Measurements from ENCODE around the gene BCLAF3.

BCLAF3 gene

GRCh38 chrX:19964017-19964710 is 26.7 kb downstream of the BCLAF3 start:
- no peak for DNase-seq

DNA sequence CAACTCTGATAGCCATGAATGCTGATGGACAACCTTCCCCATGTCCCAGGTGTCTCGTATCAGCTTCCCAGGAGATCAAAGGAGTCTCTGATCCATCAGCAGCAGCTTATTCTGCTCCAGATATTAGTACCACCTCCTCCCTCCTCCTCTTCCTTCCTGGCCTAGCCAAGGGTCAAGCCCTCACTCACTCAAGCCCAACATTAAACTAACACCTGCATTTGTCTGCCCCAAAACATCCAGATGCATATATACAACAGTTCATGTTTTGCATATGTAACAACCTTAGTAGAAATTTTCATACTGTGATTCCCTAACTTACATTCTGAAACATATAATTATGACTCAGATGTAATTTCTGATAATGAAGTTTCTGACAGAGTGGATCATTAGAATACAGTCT is 29.9 kb downstream of the BCLAF3 start:
- no peak for DNase-seq

DNA sequence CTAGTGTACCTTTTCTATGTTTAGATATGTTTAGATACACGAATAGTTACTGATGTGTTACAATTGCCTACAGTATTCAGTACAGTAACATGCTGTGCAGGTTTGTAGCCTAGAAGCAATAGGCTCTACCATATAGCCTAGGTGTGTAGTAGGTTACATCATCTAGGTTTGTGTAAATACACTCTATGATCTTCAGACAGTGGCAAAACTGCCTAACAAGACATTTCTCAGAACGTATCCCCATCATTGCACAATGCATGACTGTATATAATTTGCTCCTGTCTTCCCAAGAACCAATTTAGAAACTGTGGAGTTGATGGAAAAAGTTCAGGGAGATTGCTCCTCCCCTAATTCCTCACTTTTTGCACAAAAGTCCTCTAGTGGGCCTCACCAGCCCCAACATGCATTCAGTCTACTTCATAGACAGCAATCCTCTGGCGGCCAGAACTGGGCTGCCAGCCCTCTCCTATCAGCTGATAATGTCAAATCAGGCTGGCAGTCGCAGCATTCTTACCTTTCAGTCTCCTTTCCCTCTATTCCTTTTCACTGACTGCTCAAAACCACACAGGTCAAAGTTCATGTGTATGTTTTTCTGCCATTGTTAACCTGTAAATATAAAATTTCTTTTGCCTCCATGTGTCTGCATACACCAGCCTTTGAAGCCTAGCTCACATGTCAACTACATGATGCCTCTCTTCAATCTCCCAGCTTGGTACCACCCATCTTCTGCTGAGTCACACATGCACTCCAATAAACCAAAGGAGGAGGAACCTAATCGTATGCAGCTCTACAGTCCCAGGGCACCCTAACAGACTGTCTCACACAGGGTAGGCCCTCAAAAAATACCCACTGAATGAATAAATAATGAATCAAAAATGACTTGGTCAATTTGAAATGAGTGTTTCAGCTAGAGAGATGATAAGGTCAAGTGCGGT is 32.0 kb downstream of the BCLAF3 start:
- DNase-seq, result no peak

- no peak for DNase-seq
Measured at GRCh38 chrX:19956923-19957322, 33.9 kb downstream of the BCLAF3 start.

- no peak for DNase-seq
Measured at GRCh38 chrX:19956306-19956705, 34.6 kb downstream of the BCLAF3 start.

- no peak for DNase-seq
Measured at GRCh38 chrX:19955306-19955705, 35.6 kb downstream of the BCLAF3 start.

GRCh38 chrX:19954335-19955096 is 36.3 kb downstream of the BCLAF3 start:
- no peak for DNase-seq

GRCh38 chrX:19953145-19953544 is 37.7 kb downstream of the BCLAF3 start:
- no peak for DNase-seq

- DNase-seq, result no peak
Measured at GRCh38 chrX:19949340-19949739, 41.5 kb downstream of the BCLAF3 start.

DNA sequence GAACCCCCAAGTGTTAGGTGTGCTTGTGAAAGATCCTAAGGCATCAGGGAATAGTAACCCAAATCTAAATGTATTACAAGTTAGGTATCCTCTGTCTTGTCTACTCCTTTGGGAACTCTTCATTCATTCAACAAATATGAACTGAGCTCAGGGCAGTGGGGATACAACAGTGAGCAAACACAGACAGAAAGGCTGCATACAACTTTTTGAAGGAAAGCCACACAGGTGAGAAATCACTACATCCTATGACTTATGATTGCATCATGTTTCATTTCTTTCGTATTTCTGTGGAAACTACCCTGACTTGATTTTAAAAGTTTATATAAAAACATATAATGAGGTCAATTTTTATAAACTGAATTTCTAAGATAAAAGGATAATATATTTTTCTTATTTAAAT is 43.2 kb downstream of the BCLAF3 start:
- no peak for DNase-seq

Measured in DMS79 treated with DMSO at 0.1 percent for 48 hours (cell line).